SH-SY5Y (cell line): ENCODE data around the gene CALU.

Experiments
- GATA2 ChIP-seq: IDR thresholded peaks from 2 replicates; pipeline ENCODE4 v1.6.1; 2011; ENCODE audit warnings: mild to moderate bottlenecking, low read depth, low read length
- GATA3 ChIP-seq: IDR thresholded peaks from 2 replicates; pipeline ENCODE4 v1.6.1; 2011; ENCODE audit warnings: low read depth, mild to moderate bottlenecking, low read length, moderate library complexity

- TF ChIP-seq GATA2: no peak
- no peak for TF ChIP-seq GATA3
Measured at GRCh38 chr7:128737867-128738385, 1.2 kb upstream of the CALU start.
